NCI-H2227 (cell line): ENCODE measurements around the gene KDM5B.
"Not testable (repeated sequence)": the region's sequence is repeated elsewhere in the genome, so short reads cannot be mapped to it uniquely, and the experiment has no call there.

Experiments used
- DNase-seq: peaks from one replicate; lab custom pipeline; 2025; ENCODE audit not compliant: unreplicated experiment; lab: John Stamatoyannopoulos, UW

The KDM5B gene

DNA sequence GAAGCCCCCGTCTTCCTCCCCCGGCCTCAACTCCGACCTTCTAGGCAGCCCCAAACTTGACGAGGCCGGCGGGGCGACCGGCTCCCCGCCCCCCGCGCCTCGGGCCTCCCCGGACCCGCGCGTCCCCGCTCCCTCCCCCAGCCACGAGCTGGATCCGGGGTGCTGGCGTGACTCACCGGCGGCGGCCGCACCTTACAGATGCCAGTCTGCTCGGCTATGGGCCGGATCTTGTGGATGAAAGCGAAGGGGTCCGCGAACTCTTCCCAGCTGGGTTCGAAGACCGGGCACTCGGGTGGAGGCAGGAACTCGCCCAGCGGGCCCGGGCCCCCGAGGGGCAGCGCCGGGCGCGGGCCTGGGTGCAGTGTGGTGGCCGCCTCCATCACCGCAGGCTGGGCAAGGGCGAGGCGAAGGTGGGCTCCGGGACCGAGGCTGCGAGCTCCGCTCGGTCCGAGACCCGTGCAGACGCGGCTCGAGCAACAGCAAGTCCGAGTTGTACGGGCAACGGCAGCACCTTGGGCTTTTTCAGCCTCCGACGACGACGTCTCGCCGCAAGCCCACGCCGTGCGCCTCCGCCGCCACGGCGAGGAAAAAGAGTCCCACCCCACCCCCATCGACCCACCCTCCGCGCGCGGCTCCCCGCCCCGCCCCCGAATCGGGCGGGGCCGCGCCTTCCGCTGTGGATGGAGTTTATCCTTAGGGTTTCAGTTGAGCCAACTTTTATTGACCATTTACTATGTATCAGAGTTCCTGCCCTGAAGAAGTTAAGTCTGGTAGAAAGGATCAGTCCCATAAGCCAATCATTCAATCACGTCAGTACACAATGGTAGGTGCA lies at the start of gene KDM5B:
Gene KDM5B, minus strand, starts transcription at position 496 of the 832 bp plus-strand sequence. Its CDS starts 116 bp downstream, at position 380.
- peak; percentile 91 for DNase-seq

DNA sequence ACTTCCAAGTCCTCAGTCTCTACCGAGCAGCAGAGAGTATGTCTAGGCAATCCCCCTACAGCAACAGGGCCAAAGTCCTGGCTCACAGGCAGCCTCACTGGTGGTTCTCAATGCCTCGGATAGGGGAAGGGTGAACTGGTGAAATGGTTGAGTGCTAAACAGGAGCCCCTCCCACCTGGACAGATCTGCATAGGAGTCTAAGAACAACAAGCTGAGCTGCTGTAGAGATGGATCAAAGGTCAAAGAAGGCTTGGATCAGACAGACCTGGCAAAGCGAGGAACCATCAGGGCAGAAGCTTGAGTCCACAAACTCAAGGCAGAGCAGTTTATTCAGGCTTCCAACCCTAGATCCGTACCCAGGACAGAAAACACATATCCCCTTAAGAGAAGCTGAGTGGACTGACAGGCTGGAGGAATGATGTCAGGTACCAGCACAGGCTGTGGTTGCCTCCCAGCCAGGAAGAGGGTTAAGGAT lies 49.0 kb upstream of the KDM5B start:
- no peak for DNase-seq

DNA sequence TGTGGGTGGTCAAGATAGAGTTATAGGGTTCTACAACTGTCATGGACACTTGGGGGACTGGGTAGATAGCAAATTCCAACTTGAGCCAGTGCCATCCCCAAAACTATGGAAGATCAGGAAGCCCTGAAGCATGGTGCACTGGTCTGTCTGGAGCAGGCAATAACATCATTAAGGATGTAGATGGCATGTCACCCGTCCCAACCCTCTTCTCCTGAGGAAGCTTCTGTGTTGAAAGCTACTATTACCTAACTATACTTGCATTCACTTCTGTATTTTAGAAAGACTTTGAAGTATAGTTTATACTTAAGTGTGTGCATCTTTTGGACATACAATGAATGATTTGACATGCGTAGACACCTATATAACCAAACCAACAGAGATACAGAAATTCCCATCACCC lies 47.8 kb upstream of the KDM5B start:
- DNase-seq = no peak

DNA sequence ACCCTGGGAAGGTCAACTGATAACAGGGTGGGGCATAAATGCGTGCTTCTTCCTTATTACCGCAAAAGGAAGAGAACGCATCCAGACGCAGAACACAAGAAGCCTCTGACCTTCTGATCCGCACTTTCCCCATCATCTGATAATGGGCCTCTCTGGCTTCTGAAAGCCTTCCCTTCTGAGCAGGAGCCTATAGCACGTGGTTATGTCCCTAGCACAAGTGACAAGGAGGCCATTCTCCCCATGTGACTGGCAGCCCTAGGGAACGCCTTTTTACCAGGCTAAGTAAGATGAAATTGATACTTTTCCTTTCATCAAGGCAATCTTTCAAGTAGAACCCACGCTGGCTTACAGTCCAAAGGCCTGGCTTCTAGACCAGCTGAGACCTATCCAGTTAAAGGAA lies 46.6 kb upstream of the KDM5B start:
- DNase-seq = no peak

DNA sequence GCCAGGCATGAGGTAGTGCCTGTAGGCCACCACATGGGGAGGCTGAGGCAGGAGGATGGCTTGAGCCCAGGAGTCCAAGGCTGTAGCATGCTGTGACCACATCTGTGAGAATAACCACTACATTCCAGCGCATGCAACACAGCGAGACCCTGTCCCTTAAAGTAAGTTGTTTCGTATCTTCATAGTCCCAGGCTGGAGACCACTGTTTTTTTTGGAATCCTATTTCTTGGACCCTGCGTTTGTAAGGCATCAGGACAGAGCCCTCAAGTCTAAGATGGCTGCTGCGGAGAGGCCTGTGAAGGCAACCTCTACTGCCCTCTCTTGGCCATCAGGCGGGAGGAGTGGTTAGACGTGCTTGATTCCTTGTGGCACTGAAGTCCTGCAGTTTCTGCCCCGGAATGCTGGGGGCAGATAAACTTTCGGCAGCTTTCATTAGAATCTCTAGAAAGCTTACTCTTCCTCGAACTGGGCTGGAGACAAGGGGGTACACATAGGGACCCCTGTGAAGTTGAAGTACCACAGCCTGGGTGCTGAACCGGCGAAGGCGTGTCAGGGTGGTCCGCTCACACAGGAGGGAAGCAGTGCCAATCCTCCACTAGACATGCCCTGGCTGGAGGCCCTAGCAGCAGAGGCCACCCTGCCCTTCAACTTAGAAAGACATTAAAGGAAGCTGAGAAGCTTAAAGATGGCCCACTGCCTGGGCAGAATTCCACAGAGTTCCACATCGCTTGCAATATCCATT lies 44.1 kb upstream of the KDM5B start:
- DNase-seq = peak; percentile 48

DNA sequence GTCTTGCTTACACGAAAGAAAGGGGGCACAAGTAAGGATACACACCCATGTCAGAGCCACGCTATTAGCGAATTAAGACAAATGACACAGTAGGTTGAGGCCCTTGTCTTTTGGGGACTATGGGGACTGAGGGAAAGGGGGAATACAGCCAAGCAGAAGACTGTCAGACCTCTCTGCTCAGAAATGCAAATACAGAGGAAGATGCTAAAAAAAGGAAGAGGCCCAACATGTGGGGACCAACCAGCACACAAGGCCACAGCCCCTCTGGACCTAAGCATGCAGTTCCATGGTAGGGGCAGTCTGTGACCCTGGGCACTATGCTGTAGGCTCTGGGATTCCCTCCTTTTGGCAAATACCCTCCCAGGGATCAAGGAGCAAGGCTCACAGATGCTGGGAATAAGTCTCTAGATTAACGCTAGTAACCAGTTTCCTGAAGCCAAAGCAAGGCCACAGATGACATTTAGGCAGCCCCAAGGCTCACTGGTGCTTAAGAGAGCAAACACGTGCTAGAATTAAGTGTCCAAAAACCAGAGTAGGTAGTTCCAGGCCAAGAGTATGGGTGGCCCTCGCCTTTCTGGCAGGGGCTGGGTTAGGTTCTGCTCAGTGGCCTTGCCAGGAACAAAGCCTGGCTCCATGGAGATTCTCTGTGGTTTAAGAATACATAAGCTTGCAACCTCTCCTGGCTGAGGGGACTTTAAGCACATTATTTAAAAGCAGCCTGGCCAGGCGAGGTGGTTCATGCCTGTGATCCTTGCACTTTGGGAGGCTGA lies 42.6 kb upstream of the KDM5B start:
- no peak for DNase-seq

DNA sequence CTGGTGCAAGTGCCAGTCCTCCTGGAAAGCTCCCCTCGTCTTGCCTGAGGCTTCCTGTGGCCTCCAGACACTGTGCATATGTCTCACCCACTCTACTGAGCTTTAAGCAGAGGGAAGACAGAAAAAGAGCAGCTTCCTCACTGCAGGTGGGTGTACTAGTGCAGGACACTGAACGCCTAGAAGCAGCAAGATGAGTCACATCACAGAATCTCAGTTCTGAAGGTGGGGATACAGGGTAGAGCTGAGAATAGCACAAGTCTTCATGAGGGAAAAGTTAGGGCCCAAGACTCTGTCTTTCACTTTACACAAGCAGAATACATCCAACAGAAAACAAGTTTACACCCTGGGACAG lies 39.9 kb upstream of the KDM5B start:
- no peak for DNase-seq

DNA sequence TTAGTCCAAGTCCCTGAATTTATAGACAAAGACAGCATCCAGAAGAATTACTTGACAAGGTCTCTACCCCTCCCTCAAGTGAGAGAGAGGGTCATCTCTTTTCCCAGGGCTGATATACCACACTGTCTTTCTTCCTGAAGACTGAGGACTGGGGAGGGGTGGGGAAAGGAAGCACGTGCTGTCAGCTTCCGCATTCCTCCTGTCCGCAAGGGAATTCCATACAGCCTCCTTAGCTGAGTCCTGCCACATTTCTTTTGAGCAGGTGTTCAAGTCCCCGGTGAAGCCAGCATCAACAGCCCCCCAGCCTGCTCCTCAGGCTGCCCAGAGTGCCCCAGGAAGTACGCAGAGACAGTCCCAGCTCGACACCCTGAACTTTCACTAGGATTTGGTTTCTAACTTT lies 36.7 kb upstream of the KDM5B start:
- DNase-seq = no peak

DNA sequence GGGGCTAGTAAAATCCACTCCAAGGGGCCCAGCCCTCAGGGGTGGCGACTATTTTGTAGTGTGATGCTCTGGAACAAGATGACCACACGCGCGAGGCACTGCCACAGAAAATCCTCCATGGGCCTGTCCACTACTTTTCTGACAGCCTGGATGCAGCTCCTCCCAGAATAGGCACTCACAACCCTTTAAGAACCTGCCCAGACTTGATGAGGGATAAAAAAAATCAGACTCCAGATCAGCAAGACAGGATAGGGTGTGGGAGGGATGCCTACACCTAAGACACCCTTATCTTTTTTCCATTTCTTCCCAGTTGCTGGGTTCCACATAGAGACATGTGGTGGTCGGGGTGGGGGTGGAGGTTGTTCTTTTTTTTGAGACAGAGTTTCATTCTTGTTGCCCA lies 36.0 kb upstream of the KDM5B start:
- no peak for DNase-seq

DNA sequence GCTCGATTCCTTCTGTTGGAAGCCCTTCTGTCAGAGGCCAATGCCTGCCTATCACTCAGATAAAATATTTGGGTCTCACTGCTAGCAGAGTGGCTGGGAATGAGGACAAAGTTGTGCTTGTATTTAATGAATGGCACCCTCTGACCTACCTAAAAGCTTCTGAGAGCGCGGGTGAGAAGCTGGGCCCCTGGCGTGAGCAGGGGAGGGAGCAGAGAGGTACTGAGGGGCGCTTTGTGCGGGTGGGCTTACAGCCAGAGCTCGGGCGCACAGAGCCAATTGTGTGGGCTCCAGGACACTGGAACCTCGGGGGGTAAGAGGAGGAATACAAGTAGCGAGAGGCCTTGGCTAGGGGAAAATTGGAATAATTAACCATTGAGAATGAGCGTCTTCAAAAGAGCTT lies 34.9 kb upstream of the KDM5B start:
- DNase-seq = no peak

DNA sequence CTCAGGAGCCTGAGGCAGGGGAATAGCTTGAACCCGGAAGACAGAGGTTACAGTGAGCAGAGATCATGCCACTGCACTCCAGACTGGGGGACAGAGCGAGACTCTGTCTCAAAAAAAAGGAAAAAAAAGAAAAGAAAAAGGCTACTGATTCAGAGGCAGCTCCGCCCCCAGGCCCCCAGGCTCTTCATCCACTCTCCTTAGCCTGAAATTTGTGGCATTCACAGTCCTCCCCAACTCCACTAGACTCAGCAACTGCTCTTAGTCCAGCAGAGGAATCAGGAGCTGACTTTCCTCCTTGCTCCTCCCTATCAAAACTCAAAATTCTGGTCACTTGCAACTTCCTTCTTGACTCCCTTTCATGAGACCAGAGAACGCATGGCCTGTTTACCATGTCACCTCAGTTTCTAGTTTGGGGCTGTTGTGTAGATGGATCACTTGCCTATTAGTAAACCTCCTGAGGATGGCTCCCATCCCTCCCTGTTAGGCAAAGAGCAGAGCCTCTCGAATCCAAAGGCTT lies 29.6 kb upstream of the KDM5B start:
- DNase-seq = no peak

DNA sequence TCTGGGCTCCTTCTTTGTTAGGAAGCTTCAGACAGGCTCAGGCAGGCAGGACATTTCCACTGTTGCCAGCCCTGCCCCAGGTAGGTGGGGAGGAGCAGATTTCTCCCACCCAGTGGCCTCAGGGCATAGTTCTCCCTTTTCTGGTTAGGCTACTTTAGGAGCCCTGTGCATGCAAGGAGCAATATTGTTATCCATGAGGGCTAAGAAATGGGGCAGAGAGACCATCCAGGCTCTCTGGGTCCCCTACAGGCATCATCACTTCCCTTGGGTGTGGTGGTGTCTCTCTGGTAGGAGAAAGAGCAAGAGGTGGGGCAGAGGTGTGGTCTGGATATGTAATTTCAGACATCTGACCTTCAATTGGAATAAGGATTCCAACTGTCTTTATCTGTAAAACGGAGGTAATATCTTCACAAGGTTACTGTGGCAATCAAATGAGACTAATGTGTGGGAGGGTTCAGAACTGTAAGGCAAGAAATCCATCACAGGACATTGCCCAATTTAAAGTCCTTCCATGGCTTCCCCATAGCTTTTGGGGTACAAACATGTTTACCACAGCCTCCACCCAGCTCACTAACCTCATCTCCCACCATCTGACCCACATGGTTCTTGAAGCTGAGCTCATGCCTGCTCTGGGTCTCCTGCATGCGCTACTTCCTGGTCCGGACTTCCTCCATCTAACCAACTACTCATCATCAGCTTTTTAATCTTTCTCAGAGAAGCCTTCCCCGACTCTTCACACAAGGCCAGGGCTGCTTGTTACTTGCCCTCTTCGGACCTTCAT lies 28.6 kb upstream of the KDM5B start:
- no peak for DNase-seq

DNA sequence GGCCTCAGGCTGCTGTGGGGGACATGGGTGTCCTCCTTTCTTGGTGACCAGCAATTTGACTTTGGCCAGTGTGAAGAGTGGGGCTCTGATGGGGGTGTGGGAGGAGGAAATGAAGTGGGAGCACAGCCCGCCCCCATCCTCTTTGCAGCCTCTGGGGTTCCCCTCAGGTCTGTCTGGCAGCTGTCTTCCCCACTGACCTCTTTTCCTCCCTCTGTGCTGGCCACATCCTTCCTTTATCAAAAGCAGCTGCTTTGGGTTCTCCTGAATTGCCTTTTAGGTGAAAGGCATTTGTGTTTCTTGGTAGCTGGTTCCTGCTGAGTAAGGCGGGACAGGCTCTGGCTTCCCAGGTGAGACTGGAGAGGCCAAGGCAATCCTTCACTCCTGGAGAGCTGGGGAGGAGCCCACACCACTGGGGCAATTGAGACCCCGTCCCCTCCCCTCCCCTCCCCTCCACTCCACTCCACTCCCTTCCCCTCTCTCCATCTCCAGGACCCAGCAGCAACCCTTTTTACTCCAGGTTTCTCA lies 27.4 kb upstream of the KDM5B start:
- DNase-seq = no peak

DNA sequence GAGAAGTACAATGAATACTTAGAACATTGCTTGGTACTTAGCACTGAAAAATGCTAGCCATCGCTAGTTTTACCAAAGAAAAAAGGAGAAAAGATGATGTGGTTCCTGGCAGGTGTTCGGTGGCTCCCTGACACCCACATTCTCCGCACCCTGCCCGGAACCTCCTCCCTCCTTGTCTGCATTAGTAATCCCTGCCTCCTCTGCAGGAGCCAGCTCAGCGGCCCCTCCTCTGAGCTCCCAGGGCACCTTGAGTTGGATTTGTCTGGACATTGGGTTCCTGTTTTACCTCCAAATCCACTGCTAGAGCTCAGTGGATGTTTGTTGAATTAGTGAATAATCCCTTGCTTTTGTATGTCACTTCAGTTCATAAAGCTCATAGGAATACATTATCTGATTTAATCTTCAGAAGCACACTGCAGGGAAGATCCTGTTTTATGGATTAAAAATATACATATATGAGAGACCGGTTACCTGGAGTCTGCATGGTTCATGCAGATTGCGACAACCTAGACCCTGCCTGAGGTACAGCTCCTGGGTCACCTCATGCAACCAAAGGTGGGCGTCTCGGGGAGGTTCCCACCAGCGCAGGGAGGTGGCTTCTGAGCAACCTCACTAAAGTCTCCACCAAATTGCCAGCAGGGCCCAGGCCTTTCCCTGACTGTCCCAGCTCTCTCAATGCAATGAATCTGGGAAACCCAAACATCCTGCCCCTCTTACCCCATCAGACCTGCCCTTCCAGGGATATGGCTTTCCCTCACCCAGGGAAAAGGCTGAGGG lies 26.7 kb upstream of the KDM5B start:
- no peak for DNase-seq

DNA sequence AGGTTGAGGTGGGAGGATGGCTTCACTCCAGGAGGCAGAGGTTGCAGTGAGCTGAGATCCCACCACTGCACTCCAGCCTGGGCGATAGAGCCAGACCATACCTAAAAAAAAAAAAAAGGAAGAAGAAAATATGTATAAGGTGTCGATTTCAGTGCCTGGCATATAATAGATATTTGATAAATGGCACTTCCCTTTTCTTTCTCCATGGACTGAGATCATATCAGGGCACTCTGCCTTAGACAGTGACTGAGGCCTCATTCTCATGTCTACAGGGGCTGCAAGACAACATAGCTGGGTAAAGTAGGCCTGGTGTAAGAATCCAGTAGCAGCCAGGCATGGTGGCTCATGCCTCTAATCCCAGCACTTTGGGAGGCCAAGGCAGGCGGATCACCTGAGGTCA lies 23.7 kb upstream of the KDM5B start:
- DNase-seq = no peak

DNA sequence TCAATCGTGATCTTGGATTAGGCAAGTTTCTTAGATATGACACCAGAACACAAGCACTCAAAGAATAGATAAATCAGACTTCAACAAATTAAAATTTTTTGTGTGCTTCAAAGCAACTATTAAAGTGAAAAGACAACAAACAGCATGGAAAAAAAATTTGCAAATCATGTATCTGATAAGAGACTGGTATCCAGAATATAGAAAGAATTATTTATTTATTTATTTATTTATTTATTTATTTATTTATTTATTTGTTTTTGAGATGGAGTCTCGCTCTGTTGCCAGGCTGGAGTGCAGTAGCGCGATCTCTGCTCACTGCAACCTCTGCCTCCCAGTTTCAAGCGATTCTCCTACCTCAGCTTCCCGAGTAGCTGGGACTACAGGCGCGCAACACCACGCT lies 21.0 kb upstream of the KDM5B start:
- DNase-seq = not testable (repeated sequence)

DNA sequence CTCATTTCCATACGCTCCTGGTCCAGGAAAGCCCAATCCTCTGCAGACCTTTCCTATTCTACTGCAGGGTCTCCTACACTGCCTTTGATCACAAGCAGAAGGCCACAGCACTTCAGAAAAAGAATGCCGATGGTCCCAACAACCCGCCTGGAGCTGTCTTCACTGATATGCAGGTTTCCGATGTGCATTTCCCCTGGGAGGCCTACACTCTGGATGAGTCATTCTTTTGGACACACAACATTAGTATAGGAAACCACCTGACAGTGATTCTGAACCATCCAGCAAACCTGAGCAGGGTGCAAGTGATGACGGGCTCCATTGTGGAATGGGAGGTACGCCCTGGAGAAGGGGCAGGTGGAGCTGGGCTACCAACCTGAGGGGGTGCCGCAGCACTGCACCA lies 17.5 kb upstream of the KDM5B start:
- DNase-seq = no peak

DNA sequence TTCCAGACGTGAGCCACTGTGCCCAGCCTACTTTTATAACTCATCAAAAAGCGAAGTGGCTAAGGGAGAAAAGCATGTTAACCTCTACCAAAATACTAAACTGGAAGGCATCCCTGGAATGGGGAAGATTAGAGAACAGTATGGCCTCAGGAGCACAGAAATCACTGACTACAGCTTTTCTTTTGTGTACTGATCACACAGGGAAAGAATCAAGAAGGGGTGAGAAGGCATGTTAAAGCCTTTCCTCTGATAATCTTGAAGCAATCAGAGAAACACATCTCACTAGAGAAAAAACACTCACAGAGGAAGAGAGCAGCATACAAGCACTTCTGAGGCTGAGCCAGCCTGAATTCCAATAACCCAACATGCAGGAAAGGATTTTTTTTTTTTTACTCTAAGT lies 13.2 kb upstream of the KDM5B start:
- DNase-seq = no peak

DNA sequence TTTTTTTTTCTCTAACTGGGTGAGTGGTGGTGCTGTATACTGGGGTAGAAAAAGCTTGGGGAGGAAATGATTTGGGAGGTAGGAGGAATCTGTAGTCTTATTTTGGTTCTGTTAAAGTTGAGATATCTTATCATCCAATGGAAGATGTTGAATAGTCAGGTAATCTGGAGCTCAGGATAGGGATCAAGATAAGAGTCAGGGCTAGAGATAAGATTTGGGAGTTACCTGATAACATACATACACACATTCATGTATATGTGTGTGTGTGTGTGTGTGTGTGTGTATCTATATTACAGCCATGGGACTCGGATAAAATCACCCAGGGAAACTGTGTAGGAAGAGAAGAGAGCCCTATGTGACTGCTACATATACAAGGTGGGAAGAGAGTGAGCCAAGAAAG lies 10.6 kb upstream of the KDM5B start:
- no peak for DNase-seq

DNA sequence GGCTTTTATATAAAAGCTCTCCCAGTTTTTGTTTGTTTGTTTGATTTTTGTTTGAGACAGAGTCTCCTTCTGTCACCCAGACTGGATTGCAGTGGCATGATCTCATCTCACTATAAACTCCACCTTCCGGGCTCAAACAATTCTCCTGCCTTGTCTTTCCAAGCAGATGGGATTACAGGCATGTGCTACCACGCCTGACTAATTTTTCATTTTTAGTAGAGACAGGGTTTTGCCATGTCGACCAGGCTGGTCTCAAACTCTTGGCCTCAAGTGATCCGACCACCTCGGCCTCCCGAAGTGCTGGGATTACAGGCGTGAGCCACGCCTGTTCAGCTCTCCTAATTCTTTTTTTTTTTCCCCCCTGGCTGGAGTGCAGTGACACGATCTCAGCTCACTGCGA lies 6.9 kb upstream of the KDM5B start:
- DNase-seq = no peak
